NCI-H146 (cell line): ENCODE results near the gene SEL1L.
"Not testable (repeated sequence)": the region's sequence is repeated elsewhere in the genome, so short reads cannot be mapped to it uniquely, and the experiment has no call there.

Source experiments
- DNase-seq: peaks from one replicate; lab custom pipeline; 2025; lab: John Stamatoyannopoulos, UW

SEL1L gene

GRCh38 chr14:81525129-81525528 is 8.5 kb downstream of the SEL1L start:
- no peak for DNase-seq

- no peak for DNase-seq
Measured at GRCh38 chr14:81523616-81524015, 10.0 kb downstream of the SEL1L start.

GRCh38 chr14:81523016-81523415 is 10.6 kb downstream of the SEL1L start:
- DNase-seq: no peak

- no peak for DNase-seq
Measured at GRCh38 chr14:81521356-81521755, 12.3 kb downstream of the SEL1L start.

GRCh38 chr14:81519200-81520011 is 14.2 kb downstream of the SEL1L start:
- DNase-seq: no peak

- DNase-seq: no peak
Measured at GRCh38 chr14:81517798-81518398, 15.8 kb downstream of the SEL1L start.

- DNase-seq: no peak
Measured at GRCh38 chr14:81516986-81517797, 16.5 kb downstream of the SEL1L start.

- not testable (repeated sequence) for DNase-seq
Measured at GRCh38 chr14:81515927-81516326, 17.7 kb downstream of the SEL1L start.

- not testable (repeated sequence) for DNase-seq
Measured at GRCh38 chr14:81512826-81513225, 20.8 kb downstream of the SEL1L start.

GRCh38 chr14:81511111-81511904 is 22.3 kb downstream of the SEL1L start:
- DNase-seq: no peak

- DNase-seq: no peak
Measured at GRCh38 chr14:81509838-81510452, 23.7 kb downstream of the SEL1L start.

GRCh38 chr14:81509321-81509720 is 24.3 kb downstream of the SEL1L start:
- DNase-seq: no peak

- no peak for DNase-seq
Measured at GRCh38 chr14:81506487-81506886, 27.2 kb downstream of the SEL1L start.

GRCh38 chr14:81504864-81505263 is 28.8 kb downstream of the SEL1L start:
- no peak for DNase-seq

GRCh38 chr14:81485781-81486180 is 47.9 kb downstream of the SEL1L start:
- no peak for DNase-seq

- DNase-seq: no peak
Measured at GRCh38 chr14:81485372-81485771, 48.3 kb downstream of the SEL1L start.

GRCh38 chr14:81484120-81484519 is 49.5 kb downstream of the SEL1L start:
- DNase-seq: no peak

GRCh38 chr14:81480741-81481140 is 52.9 kb downstream of the SEL1L start:
- no peak for DNase-seq

GRCh38 chr14:81478446-81478845 is 55.2 kb downstream of the SEL1L start:
- no peak for DNase-seq

- no peak for DNase-seq
Measured at GRCh38 chr14:81476816-81477215, 56.8 kb downstream of the SEL1L start.

- no peak for DNase-seq
Measured at GRCh38 chr14:81474685-81475324, 58.8 kb downstream of the SEL1L start.
